Upper lobe of right lung (tissue), 1 donor: ENCODE measurements around the gene RAD51B. TPM values are rescaled to one million over a fixed set of nuclear protein-coding genes. Genes with fewer than 3 reads are reported as not detected.

Experiments used
- ATAC-seq: fragments of 200-7000 bp; cut with Tn5 transposase; one replicate; pipeline ENCODE4 v1.9.1; 2020; ENCODE audit warnings: mild to moderate bottlenecking, moderate library complexity
- DNase-seq: peaks from one replicate; pipeline ENCODE4 v3.0.0-alpha.2; 2020
- H3K27ac ChIP-seq: fragments of 200-600 bp; one replicate; pipeline ENCODE4 v1.8.0; 2022
- H3K27me3 ChIP-seq: fragments of 200-600 bp; one replicate; pipeline ENCODE4 v1.8.0; 2022; ENCODE audit warnings: mild to moderate bottlenecking
- H3K36me3 ChIP-seq: fragments of 200-600 bp; one replicate; pipeline ENCODE4 v1.8.0; 2022
- H3K4me1 ChIP-seq: fragments of 200-600 bp; one replicate; pipeline ENCODE4 v1.8.0; 2022
- H3K4me3 ChIP-seq: fragments of 200-600 bp; one replicate; pipeline ENCODE4 v1.8.0; 2022; ENCODE audit warnings: mild to moderate bottlenecking
- H3K9me3 ChIP-seq: fragments of 200-600 bp; one replicate; pipeline ENCODE4 v1.8.0; 2022
- intact Hi-C: fragments of 100-400 bp; cut with DNase I; formaldehyde crosslinking; loops from one replicate; pipeline ENCODE4 v1.11.0; 2022
- total RNA-seq: library from RNA; stranded (reverse); fragmentation: NEBNext Ultra II Directional; extraction: Animal tissue kit (Norgen Biotek cat#: 25700); gene quantifications from one replicate; pipeline ENCODE4 v1.2.1, GENCODE V29; 2021
- TF ChIP-seq, protein P1 (sequence below): fragments of 200-600 bp; IDR thresholded peaks from one replicate; pipeline ENCODE4 v1.8.0; 2022; ENCODE audit warnings: antibody characterized with exemption
- donor health status: DM: no; HTN: yes; CAD: no; lungs with severe emphysema.

RAD51B gene
- total RNA-seq, 1 donor from 2014 or later = 11.5 TPM

DNA sequence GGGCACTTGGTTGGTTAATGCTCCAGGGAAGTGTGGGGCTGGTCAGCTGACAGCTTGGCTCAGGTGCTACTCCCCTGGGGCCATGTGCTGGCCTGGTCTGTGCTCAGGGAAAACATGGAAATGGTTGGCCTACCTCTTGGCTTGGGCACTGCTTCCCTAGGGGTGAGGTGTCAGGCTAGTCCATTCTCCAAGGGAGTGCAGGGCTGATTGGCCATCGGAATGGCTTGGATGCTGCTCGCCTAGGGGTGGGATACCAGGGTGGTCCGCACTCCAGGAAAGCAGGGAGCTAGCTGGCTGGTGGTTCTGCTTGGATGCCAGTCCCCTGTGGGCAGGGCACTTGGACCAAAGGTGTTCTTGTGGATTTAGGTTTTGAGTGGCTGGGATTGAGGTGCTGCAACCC, 245.7 kb downstream of the RAD51B start:
- ATAC-seq (no peak), DNase-seq (no peak)
- TF ChIP-seq, protein P1, sequence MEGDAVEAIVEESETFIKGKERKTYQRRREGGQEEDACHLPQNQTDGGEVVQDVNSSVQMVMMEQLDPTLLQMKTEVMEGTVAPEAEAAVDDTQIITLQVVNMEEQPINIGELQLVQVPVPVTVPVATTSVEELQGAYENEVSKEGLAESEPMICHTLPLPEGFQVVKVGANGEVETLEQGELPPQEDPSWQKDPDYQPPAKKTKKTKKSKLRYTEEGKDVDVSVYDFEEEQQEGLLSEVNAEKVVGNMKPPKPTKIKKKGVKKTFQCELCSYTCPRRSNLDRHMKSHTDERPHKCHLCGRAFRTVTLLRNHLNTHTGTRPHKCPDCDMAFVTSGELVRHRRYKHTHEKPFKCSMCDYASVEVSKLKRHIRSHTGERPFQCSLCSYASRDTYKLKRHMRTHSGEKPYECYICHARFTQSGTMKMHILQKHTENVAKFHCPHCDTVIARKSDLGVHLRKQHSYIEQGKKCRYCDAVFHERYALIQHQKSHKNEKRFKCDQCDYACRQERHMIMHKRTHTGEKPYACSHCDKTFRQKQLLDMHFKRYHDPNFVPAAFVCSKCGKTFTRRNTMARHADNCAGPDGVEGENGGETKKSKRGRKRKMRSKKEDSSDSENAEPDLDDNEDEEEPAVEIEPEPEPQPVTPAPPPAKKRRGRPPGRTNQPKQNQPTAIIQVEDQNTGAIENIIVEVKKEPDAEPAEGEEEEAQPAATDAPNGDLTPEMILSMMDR = no peak
- Histone ChIP-seq H3K4me1 (no peaks in the 10 kb centered on the region), H3K27me3 (no peaks in the 10 kb centered on the region), H3K4me3 (no peak overlapping the region), H3K27ac (no peak overlapping the region), H3K9me3 (peaks cover 9% of the 10 kb centered on the region), H3K36me3 (no peaks in the 10 kb centered on the region)
- intact Hi-C loops = no loop called here

- TF ChIP-seq, protein P1 = no peak
- intact Hi-C loops = no loop called here
- H3K4me1 ChIP-seq = no peaks in the 10 kb centered on the region
- DNase-seq (no peak), ATAC-seq (no peak)
- H3K9me3 ChIP-seq = no peaks in the 10 kb centered on the region
- H3K4me3 ChIP-seq = no peak overlapping the region
- H3K27ac ChIP-seq = no peak overlapping the region
- no peaks in the 10 kb centered on the region for H3K27me3 ChIP-seq
- H3K36me3 ChIP-seq = no peaks in the 10 kb centered on the region
Measured at GRCh38 chr14:68074765-68075381, 255.3 kb downstream of the RAD51B start.

DNA sequence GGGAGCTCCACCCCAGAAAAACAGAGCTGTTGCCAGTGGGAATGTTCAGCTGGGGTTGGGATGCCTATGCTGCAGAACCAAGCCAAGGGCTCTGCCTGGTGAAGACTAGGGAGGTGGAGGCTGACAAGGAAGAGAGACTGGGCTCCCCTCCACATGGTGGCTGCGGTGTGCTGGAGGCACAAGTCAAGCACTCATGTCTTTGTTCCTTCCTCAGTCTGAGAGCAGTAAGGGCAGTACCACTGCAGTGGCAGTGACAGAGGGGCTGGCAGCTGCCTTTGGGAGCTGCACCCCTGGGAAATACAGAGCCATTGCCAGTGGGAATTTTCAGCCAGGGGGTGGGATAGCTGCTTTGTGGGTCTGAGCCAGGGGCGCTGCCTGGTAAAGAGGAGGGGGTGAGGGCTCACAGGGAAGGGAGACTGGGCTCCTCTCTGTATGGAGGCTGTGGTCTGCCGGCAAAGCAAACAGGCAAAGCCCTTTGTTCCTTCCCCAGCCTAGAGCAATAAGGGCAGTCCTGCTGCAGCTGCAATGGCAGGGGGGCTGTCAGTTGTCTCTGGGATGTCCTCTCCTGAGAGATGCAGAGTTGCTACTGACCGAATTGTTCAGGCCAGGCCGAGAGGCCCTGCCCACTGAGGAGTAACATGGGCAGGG, 255.9 kb downstream of the RAD51B start:
- intact Hi-C loops = no loop called here
- no peaks in the 10 kb centered on the region for H3K36me3 ChIP-seq
- H3K27ac ChIP-seq = no peak overlapping the region
- no peaks in the 10 kb centered on the region for H3K9me3 ChIP-seq
- no peaks in the 10 kb centered on the region for H3K4me1 ChIP-seq
- DNase-seq (no peak), ATAC-seq (no peak)
- H3K4me3 ChIP-seq = no peak overlapping the region
- TF ChIP-seq, protein P1 = no peak
- H3K27me3 ChIP-seq = no peaks in the 10 kb centered on the region

DNA sequence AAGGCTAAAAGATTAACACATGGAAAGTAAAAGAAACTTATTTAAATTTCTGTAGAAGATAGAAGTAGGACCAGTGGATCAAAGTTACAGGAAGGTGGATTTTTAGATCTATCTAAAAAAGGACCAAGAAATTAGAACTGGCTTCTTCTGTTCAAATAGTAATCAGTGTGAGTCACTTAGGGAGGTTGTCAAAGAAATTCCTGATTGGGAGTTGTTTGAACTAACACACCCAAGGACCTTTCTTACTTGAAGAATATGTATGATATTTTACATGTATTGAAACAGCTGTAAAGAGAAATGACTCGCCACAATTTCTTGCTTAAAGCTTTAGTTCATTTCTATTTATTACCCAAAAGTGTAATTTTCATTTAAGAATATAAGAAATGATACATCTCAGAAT, 256.9 kb downstream of the RAD51B start:
- intact Hi-C loops = no loop called here
- Histone ChIP-seq H3K9me3 (no peaks in the 10 kb centered on the region), H3K27ac (no peak overlapping the region), H3K4me1 (no peaks in the 10 kb centered on the region), H3K27me3 (no peaks in the 10 kb centered on the region), H3K36me3 (no peaks in the 10 kb centered on the region), H3K4me3 (no peak overlapping the region)
- ATAC-seq (no peak), DNase-seq (no peak)
- TF ChIP-seq, protein P1 = no peak

DNA sequence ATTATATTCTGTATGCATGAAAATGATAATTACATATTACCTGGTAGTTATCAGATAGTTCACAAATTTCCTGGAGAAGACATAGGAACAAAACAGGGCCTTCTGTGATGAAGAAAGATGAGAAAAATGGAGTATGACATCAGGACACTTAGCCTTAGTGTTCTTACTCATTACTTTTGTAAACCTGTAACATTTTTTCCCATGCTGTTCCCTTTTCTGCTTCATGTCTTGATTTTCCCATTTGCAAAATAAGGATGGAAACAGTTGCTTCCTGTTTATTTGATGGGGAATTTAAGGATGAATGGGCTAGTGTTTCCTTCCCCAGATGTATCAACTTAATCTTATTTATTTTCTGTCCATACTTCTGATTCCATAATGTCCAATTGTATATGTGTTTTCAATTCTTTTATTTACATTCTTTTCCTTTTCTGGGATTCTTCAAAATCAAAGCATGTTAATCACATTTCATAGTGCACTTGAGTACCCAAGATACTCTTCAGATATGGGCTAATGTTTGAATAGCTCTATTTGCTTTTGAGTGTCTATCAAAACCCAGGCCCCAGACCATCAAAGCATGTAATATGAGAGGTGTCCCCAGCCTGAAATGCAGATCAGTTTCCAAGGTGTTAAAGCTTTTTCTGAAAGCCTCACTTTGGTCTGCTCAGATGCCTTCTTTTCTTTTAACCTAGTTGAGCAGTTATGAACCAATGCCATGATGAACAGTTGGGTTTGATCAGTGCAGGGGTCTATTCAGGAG, 260.5 kb downstream of the RAD51B start:
- Histone ChIP-seq H3K36me3 (no peaks in the 10 kb centered on the region), H3K9me3 (no peaks in the 10 kb centered on the region), H3K4me3 (no peak overlapping the region), H3K4me1 (no peaks in the 10 kb centered on the region), H3K27me3 (no peaks in the 10 kb centered on the region), H3K27ac (no peak overlapping the region)
- DNase-seq = no peak
- no peak for ATAC-seq
- intact Hi-C loops = no loop called here
- TF ChIP-seq, protein P1 = no peak
